GM21526 (cell line): ENCODE results near the gene ADCY2.
"Not testable (repeated sequence)": the region's sequence is repeated elsewhere in the genome, so short reads cannot be mapped to it uniquely, and the experiment has no call there.

Experiments
- ATAC-seq: cut with Tn5 transposase; IDR thresholded peaks from one replicate; pipeline ENCODE4 v1.9.1; 2021; ENCODE audit warnings: moderate library complexity; ENCODE audit not compliant: unreplicated experiment, low FRiP score

Gene ADCY2

DNA sequence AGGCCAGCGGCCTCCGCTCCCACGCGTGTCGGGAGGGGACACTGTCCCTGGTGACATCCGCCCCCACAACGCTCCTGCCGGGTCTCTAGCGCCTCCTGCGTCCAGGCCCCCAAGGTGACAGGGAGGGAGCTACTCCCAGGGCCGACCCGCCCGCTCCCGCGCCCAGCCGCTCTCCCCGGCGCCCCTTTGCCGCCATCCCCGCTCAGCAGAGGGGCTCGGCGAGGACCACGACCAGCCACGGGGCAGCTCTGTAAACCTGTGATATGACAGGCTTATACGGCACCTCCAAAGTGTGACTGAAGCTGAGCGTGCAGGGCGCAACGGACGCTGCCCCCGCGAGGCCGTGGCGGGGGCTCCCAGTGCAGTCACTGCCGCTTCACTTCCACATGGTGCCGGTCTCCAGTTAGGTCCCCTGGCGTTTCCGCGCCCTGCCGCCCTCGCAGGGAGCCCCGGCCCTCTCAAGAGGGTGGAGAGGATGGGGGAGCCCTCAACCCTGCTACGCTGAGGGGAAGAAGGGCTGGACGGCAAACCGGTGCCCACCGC is 978 bp upstream of the ADCY2 start:
- ATAC-seq: no peak

DNA sequence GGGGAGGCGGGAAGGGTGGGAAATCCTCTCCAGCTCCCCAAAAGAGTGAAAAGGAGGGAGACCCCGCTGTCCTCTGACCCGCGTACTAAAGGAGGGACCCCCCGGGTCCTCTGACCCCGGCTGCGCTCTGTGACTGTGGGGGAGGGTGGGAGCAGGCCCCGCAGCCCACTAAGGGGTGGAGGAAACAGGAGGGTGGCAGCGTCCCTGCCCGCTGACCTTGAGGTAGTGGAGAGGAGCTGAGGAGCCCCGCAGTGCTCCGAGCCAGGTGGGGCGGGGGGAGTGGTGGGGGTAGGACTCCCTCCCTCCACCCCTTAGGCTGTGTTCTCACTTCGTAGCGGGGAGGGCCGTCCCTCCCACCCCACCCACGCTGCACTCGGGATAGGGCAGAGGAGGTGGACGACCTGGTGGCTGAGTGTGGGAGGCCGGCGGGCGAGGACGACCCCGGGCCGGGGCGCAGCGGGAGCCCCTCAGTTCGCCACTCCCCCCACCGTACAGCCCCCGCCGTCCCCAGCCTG is 449 bp upstream of the ADCY2 start:
- no peak for ATAC-seq

DNA sequence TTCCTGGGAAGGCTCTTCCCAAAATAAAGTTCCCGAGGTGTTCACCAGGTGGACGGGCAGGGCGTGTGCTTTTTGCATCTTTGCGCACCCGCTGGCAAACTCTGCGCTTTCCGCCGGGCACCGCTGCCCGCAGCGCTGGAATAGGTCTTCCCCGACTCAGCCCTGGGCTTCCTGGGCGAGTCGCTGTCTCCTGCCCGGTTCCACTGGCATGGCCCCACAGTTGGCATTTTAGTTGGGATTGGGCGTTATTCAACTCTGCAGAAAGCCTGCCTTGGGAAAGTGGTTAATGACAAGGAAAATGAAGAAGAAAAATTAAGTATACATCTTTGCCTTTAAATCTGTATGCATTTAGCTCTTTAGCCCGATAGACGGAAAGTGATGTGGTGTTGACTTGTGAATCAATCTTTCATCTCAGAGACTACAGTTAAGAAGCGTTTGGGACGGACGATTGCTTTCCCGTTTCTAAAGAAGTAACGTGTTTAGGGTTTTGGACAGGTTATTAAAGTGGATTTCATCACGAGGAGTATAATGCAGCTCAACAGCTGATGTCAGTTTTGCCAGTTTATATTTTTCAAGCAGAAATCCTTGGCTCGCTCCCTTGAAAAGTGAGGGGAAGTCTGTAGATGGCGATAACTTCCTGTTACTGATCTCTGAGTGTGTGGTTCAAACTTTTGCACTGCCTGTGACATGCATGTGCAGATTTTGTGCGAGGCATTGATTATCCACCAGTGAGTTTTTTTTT is 946 bp downstream of the ADCY2 start:
- ATAC-seq: no peak

DNA sequence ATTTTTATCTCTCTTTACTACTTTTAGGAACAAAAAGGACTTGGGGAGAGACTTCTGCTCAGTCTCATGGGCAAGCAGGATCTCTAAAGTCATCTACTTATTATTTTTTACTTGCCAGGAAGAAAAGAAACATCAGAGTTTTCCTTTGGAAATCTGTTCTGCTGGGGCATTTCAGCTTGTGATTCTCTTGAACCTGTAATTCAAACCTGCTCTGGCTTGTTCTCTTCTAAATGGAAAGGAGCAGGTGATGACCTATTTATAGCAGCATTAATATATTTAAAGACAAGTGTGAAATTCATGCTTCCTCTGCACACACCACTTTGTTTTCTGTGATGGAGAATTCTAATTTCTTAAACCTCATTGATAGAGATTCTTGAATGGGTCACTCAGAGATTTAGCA is 2.0 kb downstream of the ADCY2 start:
- no peak for ATAC-seq

DNA sequence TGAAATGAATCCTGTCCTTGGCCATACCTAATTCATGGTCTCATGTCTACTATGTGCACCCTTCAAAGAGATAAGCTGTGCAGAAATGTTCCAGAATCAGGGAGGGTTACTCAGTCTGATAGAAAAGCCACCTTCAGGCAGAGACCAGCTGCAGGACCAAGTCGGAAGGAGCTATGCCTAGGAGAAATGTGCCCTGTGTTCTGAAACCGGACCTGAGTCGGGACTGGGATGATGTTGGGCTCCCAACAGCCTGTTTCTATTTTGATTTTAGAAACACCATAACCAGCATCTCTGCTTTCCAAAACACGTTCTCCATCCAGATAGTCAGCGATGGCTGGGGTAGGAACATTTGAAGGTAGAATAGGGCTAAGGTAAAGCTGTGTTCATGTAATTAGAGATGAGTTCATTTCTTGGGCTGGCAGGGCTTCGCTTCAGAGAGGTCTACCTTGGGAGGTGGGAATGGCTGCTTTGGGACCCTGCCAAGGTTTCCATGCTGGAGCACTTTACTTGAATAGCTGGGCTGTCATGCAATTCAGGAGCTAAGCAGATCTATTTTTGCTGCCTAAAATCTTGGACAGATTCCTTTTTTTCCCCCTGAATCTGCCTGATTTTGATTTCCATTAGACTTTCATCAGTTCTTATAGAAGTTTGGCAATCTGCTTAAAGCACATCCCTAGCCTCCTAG is 2.8 kb downstream of the ADCY2 start:
- ATAC-seq: no peak

DNA sequence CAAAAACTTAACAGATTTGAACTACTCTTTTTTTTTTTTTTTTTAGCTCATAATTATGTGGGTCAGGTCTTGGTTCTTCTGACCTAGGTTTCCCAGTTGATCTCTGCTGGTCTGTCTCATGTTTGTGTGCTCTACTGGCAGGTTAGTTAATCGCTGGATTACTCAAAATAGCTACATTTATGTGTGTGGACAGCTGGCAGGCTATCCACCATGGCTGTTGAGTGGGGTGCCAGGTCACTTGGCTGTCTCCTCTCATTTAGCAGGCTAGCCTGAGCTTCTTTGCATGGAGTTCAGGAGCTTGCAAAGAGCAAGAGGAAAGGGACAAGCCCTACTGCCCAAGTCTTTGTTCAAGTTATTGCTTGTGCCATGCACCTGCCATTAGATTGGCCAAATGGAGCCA is 9.3 kb downstream of the ADCY2 start:
- no peak for ATAC-seq

DNA sequence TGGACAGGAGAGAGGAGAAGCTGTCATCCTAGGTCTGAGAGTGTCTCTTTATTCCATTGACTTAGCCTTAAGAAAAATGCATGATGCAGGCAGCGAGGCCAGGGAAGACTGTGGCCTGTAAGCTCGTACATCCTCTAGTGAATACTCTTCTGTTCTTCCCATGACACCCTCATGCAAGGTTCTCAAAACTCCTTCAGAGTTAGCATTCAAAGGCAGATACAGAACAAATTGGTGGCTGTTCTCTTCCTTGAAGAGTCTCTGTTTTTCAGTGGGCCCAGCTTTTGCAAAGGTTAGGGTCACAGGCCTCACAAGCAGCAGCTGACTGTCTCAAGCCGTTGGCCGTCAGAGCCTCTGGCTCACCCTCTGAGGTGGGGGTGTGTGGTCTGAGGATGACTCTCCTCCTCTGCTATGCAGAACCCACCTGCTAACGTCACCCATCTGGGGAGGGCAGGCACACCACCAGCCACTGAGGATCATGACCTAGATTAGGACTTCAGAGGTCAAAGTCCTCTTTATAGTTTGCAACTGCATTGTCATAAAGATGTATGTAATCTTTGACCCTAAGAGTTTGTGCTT is 15.1 kb downstream of the ADCY2 start:
- ATAC-seq: no peak

DNA sequence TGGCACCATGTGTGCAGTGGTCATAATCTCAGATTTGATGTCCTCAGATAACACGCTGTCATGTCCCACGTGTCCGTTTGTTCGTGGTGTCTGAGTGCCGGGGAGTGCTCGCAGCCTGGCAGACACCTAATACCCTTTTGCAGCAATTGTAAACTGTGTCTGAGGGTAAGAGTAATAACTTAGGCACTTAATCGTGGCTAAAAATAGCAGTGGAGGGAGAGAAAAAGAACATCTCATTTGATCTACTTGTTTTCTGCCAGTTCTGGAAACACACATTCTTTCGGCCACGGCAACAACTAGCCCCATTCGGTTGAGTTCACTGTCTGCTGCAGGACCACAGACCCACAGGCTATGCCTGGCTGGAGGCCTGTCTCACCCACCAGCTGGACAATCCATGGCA is 16.5 kb downstream of the ADCY2 start:
- ATAC-seq: no peak

DNA sequence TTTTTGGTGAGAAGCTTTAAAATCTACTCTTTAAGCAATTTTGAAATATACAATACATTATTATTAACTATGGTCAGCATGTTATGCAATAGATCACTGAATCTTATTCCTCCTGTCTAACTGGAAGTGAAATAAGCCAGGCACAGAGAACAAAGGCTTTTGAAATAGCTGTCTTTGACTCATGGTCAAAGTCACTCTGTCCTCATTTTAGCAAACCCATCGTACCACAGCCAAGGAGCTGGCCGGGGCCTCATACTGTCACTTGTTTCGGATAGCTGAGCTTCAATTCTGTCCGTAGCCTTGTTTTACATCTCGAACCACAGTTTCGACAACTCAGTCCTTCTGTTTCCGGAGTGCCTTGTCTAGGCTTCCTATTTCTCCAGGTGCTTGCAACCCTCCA is 19.2 kb downstream of the ADCY2 start:
- no peak for ATAC-seq

DNA sequence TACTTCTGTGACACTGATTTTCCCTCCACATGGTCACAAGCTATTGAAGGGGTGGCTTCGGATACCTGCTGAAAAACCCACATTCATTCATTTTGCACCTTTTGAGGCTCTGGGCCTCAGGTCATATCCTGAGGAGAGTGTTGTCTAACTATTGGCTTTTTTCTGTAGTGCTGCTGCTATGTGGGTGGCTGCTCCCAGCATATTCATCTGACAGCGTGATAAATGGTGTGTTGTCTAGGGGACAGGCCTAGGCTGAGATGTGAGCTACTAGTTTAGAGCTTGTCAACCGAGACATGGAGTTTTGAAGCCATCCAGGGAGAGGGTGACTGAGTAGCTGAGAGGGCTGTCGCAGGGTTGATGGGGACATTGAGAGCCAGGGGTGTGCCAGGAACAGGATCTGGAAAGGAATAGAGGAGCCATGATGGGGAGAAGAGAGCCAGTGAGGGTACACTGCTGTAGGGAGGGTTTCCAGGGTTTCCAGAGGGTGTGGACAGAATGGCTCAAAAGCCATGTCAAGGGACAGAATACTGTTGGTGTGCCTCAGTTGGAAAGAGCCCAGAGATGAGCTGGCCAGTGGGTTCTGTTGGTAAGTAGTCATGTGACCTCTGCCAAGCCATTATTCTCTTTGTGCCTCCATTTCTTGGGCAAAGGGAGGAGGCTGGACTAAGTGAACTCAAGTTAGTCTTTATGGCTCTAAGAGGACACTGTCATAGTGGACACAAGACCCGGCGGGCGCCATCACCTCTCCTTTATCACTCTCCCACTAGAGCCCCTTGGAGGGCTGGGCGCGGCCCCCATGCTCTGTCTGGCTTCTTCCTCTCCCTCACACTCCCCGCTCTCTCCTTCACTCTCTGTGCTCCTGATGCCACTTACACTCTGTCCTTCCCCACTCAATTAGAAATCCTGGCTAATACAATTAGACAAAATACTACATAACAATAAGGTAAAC is 19.9 kb downstream of the ADCY2 start:
- ATAC-seq: no peak

DNA sequence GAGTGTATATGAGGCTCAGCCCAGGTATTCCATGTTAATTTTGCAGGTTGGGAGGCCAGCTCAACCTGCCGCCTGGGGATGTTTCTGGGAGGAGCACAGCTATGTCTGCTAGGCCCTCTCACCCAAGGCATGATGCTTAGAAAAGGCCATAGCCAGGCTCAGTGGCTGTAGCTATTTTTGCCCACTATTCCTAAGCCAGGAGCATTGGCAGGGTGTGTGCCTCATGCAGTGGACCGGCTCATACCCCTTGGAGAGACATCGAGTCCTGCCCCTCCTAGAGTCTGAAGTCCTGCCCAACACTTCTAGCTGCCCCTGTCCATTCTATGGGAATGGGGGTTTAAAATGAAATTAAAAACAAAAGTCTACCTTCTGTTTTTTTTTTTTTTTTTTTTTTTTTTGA is 22.3 kb downstream of the ADCY2 start:
- ATAC-seq: no peak

DNA sequence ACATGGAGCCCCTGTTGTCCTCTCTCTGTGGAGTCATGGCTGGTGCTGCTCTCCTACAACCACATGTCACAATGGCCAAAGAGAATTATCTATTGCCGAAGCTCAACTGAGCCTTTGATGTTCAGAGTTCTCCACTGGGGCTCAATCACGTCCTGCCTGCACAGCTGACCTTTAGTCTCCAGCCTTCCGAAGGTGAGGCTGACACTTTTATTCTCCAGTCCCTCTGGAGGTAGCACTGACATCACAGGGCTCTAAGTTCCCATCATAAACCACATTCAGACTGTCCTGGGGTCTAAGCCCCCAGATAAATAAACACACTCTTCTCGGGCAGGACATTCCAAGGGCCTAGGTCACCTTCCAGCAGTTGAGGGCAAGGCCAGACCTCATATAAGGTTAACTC is 23.4 kb downstream of the ADCY2 start:
- ATAC-seq: no peak

DNA sequence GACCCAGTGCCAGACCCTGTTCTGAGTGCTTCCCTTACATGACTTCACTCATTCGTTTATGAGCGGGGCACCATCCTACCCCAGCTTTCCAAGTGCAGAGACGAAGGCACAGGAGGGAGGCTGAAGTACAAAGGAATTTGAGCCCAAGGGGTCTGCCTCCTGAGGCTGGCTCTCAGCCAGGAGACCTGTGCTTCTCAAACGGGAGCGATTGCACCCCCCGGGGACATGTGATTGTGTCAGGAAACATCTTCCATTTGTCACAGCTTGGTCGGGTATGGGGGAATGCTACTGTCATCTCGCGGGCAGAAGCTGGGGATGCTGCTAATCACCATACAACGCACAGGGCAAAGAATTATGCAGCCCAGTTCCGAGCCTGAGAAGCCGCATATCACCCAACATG is 23.9 kb downstream of the ADCY2 start:
- no peak for ATAC-seq

DNA sequence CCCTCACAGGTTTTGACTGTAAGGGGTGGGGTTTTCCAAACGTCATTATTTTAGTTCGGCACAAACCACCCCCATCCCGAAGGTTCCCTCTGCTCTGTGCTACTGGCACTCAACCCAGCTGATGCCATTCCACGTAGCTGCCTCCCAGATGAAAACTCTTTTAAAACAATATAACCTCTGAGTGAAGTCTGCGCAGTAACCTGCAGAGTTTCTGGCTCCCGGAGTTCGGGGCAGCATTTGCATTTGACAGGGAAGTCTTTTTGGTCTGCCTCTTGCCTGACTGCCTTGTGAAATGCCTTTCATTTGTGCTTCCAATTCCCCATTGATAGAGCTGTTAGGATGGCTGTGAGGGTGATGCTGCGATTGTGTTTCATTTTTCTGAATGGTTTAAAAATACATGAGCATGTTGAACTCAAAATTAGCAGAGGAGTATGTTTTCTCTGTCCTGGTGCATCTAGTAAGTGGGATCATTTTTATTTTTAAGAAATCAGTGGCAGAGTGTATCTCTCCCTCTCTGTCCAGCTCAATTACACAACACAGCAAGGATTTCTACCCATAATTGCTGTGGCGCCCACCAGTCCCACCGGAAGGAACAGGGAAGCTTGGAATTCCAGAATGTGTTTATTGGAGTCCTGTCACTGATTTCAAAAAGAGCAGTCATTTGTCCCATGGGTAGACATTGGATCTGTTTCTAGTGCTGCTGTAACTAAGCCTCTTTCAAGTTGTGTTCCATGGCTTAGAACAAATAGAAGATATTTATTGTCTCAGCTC is 24.8 kb downstream of the ADCY2 start:
- no peak for ATAC-seq

DNA sequence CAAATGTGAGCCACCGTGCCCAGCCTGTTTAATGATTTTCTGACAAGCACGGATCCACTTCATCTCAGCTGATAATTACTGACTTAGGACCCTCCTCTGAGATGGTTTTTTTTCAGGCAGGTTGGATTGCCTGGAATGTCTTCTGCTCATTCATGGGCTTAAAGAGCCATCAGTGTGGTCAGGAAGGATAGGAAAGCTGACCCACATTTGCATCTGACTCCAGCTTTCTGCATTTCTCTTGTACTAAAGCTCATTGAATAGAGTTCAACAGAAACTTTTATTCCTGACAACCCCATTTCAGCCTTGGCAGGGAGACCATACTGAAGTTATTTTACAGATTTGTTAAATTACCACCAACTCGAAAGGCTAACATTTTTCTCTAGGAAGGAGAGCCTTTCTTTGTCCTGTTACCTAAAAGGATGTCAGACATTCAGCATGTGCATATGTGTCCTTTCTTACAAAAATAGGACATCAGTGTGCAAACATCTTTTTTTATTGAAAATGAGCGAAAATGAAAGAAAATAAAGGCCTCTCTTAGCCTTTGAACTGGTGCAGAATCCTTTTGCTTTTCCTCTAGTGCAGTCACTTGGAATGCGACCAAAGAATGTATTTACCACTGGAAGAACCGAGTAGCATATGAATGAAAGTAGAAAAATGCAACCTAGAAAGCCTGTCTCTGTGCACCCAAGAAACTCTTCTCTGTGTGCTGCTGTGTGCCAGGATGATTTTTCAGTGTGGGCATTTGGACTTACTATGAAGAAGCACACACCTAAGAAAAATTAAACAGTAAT is 26.6 kb downstream of the ADCY2 start:
- no peak for ATAC-seq

DNA sequence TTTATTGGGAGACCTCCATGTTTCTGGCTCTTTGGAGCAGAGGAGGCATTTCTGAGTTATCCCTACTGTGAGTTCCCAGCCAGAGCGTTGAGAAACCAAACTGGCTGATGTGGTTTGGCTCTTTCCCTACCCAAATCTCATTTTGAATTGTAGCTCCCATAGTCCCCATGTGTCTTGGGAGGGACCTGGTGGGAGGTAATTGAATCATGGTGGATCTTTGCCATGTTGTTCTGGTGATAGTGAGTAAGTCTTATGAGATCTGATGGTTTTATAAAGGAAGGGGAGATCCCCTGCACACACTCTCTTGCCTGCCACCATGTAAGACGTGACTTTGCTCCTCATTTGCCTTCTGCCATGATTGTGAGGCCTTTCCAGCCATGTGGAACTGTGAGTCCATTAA is 27.3 kb downstream of the ADCY2 start:
- ATAC-seq: not testable (repeated sequence)

DNA sequence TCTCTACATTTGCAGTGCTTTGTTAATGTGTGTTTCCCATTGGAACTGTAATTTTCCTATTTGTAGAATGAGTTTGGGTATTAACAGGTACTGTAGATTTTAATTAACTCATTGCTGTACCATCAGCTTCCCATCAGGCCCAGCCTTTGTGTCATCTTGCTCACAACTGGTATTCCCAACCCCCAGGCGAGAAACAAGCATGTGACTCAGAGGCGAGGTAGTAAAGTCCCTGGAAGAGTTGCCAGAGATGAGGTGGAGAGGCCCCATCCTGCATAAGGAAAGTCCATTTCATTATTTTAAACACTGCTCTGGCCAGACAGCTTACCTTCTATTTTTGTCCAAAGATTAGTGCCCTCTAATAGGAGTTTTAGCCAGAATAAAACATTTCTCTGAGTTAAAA is 29.9 kb downstream of the ADCY2 start:
- no peak for ATAC-seq

DNA sequence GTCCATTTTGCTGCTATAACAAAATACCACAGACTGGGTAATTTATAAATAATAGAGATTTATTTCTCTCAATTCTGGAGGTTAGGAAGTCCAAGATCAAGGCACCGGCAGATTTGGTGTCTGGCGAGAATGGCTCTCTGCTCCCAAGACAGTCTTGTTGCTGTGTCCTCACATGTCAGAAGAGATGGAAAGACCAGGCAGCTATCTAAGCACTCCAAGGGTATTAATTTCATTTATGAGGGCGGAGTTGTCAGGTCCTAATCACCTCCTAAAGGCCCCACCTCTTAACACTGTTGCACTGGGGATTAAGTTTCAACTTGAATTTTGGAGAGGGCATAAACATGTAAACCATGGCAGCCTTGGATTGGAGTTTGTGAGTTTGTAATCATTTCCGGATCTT is 30.3 kb downstream of the ADCY2 start:
- no peak for ATAC-seq

DNA sequence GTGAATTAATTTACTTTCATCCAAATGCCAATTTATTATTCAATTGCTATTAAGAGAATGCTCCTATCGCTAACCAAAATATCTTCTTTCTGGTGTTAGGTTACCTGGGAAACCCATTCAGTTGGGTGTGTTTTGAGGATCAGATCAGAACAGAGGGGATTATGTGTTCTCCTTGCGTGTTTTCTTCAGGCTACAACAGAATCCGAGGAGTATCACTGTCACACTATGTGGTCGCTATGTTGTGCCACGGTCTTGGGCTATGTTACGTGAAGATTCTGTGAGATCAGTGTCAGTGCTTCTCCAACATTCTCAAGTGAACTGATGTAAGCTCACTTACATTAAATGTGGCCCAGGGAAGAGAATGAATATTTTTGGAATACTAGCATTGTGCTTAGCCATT is 39.0 kb downstream of the ADCY2 start:
- no peak for ATAC-seq
